ENCODE data around the gene BPIFB6. TPM values are rescaled to one million over a fixed set of nuclear protein-coding genes. Genes with fewer than 3 reads are reported as not detected.

Gene BPIFB6
- total RNA-seq, 1 experiment from 2014 or later = not detected

DNA sequence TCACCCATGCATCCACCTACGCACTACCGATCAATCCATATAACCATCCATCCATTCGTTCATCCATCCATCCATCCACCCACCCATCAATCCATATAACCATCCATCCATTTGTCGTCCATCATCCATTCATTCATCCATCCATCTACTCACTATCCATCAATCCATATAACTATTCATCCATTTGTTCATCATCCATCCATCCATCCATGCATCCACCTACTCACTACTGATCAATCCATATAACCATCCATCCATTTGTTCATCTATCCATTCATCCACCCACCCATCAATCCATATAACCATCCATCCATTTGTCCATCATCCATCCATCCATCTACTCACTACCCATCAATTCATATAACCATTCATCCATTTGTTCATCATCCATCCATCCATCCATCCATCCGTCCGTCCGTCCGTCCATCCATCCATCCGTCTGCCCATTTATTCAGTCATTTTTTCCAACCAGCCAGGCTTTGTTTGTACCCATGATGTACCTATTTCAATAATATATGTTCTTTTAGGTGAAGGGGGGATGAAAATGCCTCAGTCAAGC lies 6.1 kb upstream of the BPIFB6 start:
- no peaks in the 10 kb centered on the region for H3K9me3 Mint-ChIP-seq
- no peak overlapping the region for H3K4me3 Mint-ChIP-seq
- no peaks in the 10 kb centered on the region for H3K4me1 Mint-ChIP-seq

More for the DNA sequence above, 6.1 kb upstream of the BPIFB6 start:
- no peak overlapping the region for H3K27ac Mint-ChIP-seq
- TF ChIP-seq, protein P1, sequence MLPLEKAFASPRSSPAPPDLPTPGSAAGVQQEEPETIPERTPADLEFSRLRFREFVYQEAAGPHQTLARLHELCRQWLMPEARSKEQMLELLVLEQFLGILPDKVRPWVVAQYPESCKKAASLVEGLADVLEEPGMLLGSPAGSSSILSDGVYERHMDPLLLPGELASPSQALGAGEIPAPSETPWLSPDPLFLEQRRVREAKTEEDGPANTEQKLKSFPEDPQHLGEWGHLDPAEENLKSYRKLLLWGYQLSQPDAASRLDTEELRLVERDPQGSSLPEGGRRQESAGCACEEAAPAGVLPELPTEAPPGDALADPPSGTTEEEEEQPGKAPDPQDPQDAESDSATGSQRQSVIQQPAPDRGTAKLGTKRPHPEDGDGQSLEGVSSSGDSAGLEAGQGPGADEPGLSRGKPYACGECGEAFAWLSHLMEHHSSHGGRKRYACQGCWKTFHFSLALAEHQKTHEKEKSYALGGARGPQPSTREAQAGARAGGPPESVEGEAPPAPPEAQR (CRISPR knock-in tag; IDR thresholded peaks at IDR 0.05) = no peak
- TF ChIP-seq, protein P2, sequence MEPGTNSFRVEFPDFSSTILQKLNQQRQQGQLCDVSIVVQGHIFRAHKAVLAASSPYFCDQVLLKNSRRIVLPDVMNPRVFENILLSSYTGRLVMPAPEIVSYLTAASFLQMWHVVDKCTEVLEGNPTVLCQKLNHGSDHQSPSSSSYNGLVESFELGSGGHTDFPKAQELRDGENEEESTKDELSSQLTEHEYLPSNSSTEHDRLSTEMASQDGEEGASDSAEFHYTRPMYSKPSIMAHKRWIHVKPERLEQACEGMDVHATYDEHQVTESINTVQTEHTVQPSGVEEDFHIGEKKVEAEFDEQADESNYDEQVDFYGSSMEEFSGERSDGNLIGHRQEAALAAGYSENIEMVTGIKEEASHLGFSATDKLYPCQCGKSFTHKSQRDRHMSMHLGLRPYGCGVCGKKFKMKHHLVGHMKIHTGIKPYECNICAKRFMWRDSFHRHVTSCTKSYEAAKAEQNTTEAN (CRISPR knock-in tag; IDR thresholded peaks at IDR 0.05) = no peak
- TF ChIP-seq SMAD4 (CRISPR knock-in tag; IDR thresholded peaks at IDR 0.05) (no peak), GTF2I (CRISPR knock-in tag; conservative IDR thresholded peaks at IDR 0.05) (no peak), CREM (CRISPR knock-in tag; IDR thresholded peaks at IDR 0.05) (no peak), ZNF219 (CRISPR knock-in tag; IDR thresholded peaks at IDR 0.05; ENCODE audit: borderline replicate concordance) (no peak), NR1H2 (CRISPR knock-in tag; IDR thresholded peaks at IDR 0.05) (no peak), ZNF138 (CRISPR knock-in tag; conservative IDR thresholded peaks at IDR 0.05) (no peak), RORB (CRISPR knock-in tag; IDR thresholded peaks at IDR 0.05) (no peak), ZNF317 (CRISPR knock-in tag; IDR thresholded peaks at IDR 0.05; ENCODE audit: borderline replicate concordance, low read depth) (no peak), PRRX2 (CRISPR knock-in tag; IDR thresholded peaks at IDR 0.05) (no peak), CREB1 (CRISPR knock-in tag; IDR thresholded peaks at IDR 0.05) (no peak), SP1 (CRISPR knock-in tag; conservative IDR thresholded peaks at IDR 0.05) (no peak)
- TF ChIP-seq, protein P3, sequence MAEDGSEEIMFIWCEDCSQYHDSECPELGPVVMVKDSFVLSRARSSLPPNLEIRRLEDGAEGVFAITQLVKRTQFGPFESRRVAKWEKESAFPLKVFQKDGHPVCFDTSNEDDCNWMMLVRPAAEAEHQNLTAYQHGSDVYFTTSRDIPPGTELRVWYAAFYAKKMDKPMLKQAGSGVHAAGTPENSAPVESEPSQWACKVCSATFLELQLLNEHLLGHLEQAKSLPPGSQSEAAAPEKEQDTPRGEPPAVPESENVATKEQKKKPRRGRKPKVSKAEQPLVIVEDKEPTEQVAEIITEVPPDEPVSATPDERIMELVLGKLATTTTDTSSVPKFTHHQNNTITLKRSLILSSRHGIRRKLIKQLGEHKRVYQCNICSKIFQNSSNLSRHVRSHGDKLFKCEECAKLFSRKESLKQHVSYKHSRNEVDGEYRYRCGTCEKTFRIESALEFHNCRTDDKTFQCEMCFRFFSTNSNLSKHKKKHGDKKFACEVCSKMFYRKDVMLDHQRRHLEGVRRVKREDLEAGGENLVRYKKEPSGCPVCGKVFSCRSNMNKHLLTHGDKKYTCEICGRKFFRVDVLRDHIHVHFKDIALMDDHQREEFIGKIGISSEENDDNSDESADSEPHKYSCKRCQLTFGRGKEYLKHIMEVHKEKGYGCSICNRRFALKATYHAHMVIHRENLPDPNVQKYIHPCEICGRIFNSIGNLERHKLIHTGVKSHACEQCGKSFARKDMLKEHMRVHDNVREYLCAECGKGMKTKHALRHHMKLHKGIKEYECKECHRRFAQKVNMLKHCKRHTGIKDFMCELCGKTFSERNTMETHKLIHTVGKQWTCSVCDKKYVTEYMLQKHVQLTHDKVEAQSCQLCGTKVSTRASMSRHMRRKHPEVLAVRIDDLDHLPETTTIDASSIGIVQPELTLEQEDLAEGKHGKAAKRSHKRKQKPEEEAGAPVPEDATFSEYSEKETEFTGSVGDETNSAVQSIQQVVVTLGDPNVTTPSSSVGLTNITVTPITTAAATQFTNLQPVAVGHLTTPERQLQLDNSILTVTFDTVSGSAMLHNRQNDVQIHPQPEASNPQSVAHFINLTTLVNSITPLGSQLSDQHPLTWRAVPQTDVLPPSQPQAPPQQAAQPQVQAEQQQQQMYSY (CRISPR knock-in tag; IDR thresholded peaks at IDR 0.05) = no peak
- TF ChIP-seq, protein P4, sequence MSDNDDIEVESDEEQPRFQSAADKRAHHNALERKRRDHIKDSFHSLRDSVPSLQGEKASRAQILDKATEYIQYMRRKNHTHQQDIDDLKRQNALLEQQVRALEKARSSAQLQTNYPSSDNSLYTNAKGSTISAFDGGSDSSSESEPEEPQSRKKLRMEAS (CRISPR knock-in tag; IDR thresholded peaks at IDR 0.05) = no peak
- TF ChIP-seq, protein P5, sequence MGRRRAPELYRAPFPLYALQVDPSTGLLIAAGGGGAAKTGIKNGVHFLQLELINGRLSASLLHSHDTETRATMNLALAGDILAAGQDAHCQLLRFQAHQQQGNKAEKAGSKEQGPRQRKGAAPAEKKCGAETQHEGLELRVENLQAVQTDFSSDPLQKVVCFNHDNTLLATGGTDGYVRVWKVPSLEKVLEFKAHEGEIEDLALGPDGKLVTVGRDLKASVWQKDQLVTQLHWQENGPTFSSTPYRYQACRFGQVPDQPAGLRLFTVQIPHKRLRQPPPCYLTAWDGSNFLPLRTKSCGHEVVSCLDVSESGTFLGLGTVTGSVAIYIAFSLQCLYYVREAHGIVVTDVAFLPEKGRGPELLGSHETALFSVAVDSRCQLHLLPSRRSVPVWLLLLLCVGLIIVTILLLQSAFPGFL (CRISPR knock-in tag; IDR thresholded peaks at IDR 0.05; ENCODE audit: borderline replicate concordance) = no peak
- TF ChIP-seq, protein P6, sequence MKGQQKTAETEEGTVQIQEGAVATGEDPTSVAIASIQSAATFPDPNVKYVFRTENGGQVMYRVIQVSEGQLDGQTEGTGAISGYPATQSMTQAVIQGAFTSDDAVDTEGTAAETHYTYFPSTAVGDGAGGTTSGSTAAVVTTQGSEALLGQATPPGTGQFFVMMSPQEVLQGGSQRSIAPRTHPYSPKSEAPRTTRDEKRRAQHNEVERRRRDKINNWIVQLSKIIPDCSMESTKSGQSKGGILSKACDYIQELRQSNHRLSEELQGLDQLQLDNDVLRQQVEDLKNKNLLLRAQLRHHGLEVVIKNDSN (CRISPR knock-in tag; IDR thresholded peaks at IDR 0.05) = no peak
- TF ChIP-seq, protein P7, sequence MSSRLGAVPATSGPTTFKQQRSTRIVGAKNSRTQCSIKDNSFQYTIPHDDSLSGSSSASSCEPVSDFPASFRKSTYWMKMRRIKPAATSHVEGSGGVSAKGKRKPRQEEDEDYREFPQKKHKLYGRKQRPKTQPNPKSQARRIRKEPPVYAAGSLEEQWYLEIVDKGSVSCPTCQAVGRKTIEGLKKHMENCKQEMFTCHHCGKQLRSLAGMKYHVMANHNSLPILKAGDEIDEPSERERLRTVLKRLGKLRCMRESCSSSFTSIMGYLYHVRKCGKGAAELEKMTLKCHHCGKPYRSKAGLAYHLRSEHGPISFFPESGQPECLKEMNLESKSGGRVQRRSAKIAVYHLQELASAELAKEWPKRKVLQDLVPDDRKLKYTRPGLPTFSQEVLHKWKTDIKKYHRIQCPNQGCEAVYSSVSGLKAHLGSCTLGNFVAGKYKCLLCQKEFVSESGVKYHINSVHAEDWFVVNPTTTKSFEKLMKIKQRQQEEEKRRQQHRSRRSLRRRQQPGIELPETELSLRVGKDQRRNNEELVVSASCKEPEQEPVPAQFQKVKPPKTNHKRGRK (CRISPR knock-in tag; IDR thresholded peaks at IDR 0.05; ENCODE audit: borderline replicate concordance) = no peak
- TF ChIP-seq, protein P8, sequence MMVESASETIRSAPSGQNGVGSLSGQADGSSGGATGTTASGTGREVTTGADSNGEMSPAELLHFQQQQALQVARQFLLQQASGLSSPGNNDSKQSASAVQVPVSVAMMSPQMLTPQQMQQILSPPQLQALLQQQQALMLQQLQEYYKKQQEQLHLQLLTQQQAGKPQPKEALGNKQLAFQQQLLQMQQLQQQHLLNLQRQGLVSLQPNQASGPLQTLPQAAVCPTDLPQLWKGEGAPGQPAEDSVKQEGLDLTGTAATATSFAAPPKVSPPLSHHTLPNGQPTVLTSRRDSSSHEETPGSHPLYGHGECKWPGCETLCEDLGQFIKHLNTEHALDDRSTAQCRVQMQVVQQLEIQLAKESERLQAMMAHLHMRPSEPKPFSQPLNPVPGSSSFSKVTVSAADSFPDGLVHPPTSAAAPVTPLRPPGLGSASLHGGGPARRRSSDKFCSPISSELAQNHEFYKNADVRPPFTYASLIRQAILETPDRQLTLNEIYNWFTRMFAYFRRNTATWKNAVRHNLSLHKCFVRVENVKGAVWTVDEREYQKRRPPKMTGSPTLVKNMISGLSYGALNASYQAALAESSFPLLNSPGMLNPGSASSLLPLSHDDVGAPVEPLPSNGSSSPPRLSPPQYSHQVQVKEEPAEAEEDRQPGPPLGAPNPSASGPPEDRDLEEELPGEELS (CRISPR knock-in tag; IDR thresholded peaks at IDR 0.05) = no peak
- TF ChIP-seq, protein P9, sequence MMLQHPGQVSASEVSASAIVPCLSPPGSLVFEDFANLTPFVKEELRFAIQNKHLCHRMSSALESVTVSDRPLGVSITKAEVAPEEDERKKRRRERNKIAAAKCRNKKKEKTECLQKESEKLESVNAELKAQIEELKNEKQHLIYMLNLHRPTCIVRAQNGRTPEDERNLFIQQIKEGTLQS (CRISPR knock-in tag; conservative IDR thresholded peaks at IDR 0.05) = no peak
- no peaks in the 10 kb centered on the region for H3K27me3 Mint-ChIP-seq (ENCODE audit: low read depth)
- DNase-seq (ENCODE audit: low spot score) (no peak), ATAC-seq (no peak)
- no peaks in the 10 kb centered on the region for H3K36me3 Mint-ChIP-seq
- CTCF ChIA-PET = no interaction called here
- POLR2A ChIA-PET = no interaction called here
